B cell (primary cell): ENCODE measurements around the gene STMN1. TPM values are rescaled to one million over a fixed set of nuclear protein-coding genes. Genes with fewer than 3 reads are reported as not detected.

ENCODE experiments used
- ATAC-seq: fragments of 200-7000 bp; cut with Tn5 transposase; one replicate; pipeline ENCODE4 v1.10.0; 2021; ENCODE audit warnings: low read depth, mild to moderate bottlenecking, moderate number of reproducible peaks, moderate library complexity
- CTCF ChIA-PET: fragments of 350-600 bp; sonication (Branson Sonifier 250); formaldehyde crosslinking; loops from one replicate; lab custom pipeline; 2021; ENCODE audit warnings: antibody characterized with exemption, inconsistent platforms; lab: Charles Lee
- POLR2A ChIA-PET: fragments of 350-600 bp; sonication (Branson Sonifier 250); formaldehyde crosslinking; loops from one replicate; lab custom pipeline; 2021; ENCODE audit warnings: antibody characterized with exemption; lab: Charles Lee
- DNase-seq: peaks from one replicate; pipeline ENCODE4 v3.0.0; 2013
- H2AFZ ChIP-seq: 2 replicates; pipeline ENCODE4 v1.6.1; 2012; ENCODE audit warnings: mild to moderate bottlenecking, low read depth, low read length; ENCODE audit not compliant: insufficient read depth, poor library complexity, severe bottlenecking
- H3K27ac ChIP-seq, 2 donors: 1 replicate in 1 of 2; 2 replicates in 1 of 2; pipeline ENCODE4 v1.5.1; 2012 to 2013; ENCODE audit warnings: low read length in 2 of 2, mild to moderate bottlenecking in 2 of 2, moderate library complexity in 1 of 2
- H3K27me3 ChIP-seq, 4 experiments: fragments of 200-600 bp in 1 of 4; sonication (generic) in 1 of 4; replicated peaks in 1 of 4; 1 replicate in 2 of 4; 2 replicates in 2 of 4; pipeline versions ENCODE4 v1.6.1 to v1.7.0; 2013 to 2016; ENCODE audit warnings: low read length in 3 of 4, mild to moderate bottlenecking in 2 of 4, mixed read lengths in 1 of 4, moderate library complexity in 1 of 4; ENCODE audit not compliant: insufficient read depth in 4 of 4, control insufficient read depth in 3 of 4; ENCODE audit errors: control extremely low read depth in 1 of 4
- H3K36me3 ChIP-seq, 2 experiments: replicated peaks in 1 of 2; 1 replicate in 1 of 2; 2 replicates in 1 of 2; pipeline versions ENCODE4 v1.6.1 to v1.7.1; 2013; ENCODE audit warnings: low read length in 1 of 2; ENCODE audit not compliant: insufficient read depth in 2 of 2, control insufficient read depth in 1 of 2; ENCODE audit errors: control extremely low read depth in 1 of 2, extremely low read depth in 1 of 2
- H3K4me1 ChIP-seq, 2 donors: fragments of 200-600 bp in 1 of 2; sonication (generic) in 1 of 2; 1 replicate in 1 of 2; 2 replicates in 1 of 2; pipeline versions ENCODE4 v1.5.1 to v1.6.1; 2013 to 2017; ENCODE audit warnings: low read length in 2 of 2; ENCODE audit not compliant: control insufficient read depth in 2 of 2, insufficient read depth in 2 of 2
- H3K4me2 ChIP-seq: replicated peaks from 2 replicates; pipeline ENCODE3; 2012; ENCODE audit warnings: mild to moderate bottlenecking, low read depth, low read length; ENCODE audit not compliant: poor library complexity, severe bottlenecking
- H3K4me3 ChIP-seq, 5 experiments: fragments of 200-600 bp in 1 of 5; sonication (generic) in 1 of 5; 1 replicate in 3 of 5; 2 replicates in 2 of 5; pipeline versions ENCODE4 v1.5.1 to v1.7.0; 2011 to 2016; ENCODE audit warnings: low read length in 4 of 5, mild to moderate bottlenecking in 4 of 5, low read depth in 2 of 5, control low read depth in 1 of 5, moderate library complexity in 1 of 5; ENCODE audit not compliant: insufficient read depth in 1 of 5; ENCODE audit errors: control extremely low read depth in 1 of 5, extremely low read depth in 1 of 5
- H3K79me2 ChIP-seq: fragments of 200-600 bp; sonication (generic); one replicate; pipeline ENCODE4 v1.6.0; 2016; ENCODE audit warnings: low read length; ENCODE audit not compliant: control insufficient read depth, insufficient read depth
- H3K9ac ChIP-seq: fragments of 200-600 bp; sonication (generic); 2 replicates; pipeline ENCODE4 v1.6.1; 2017; ENCODE audit warnings: mild to moderate bottlenecking, low read length, moderate library complexity
- H3K9me3 ChIP-seq, 3 donors: one replicate each; pipeline versions ENCODE4 v1.6.1 to v1.7.1; 2013; ENCODE audit warnings: low read length in 2 of 3; ENCODE audit not compliant: control insufficient read depth in 2 of 3, insufficient read depth in 1 of 3; ENCODE audit errors: control extremely low read depth in 1 of 3
- H4K20me1 ChIP-seq: 2 replicates; pipeline ENCODE4 v1.6.0; 2012; ENCODE audit warnings: mild to moderate bottlenecking, low read length; ENCODE audit not compliant: insufficient read depth, control insufficient read depth, poor library complexity, severe bottlenecking
- H3K27ac Mint-ChIP-seq: one replicate; pipeline ENCODE4 v1.8.0; 2021; ENCODE audit warnings: mixed read lengths
- H3K27me3 Mint-ChIP-seq: one replicate; pipeline ENCODE4 v1.8.0; 2021; ENCODE audit warnings: mixed read lengths
- H3K4me1 Mint-ChIP-seq: one replicate; pipeline ENCODE4 v1.8.0; 2021; ENCODE audit warnings: mixed read lengths
- H3K4me3 Mint-ChIP-seq: one replicate; pipeline ENCODE4 v1.8.0; 2021; ENCODE audit warnings: mixed read lengths
- H3K9me3 Mint-ChIP-seq: one replicate; pipeline ENCODE4 v1.8.0; 2022; ENCODE audit warnings: mixed read lengths; ENCODE audit not compliant: insufficient read depth
- EZH2 ChIP-seq: IDR thresholded peaks from 2 replicates; pipeline ENCODE4 v1.6.1; 2012; ENCODE audit warnings: borderline replicate concordance, low read depth, mild to moderate bottlenecking, moderate library complexity, low read length; ENCODE audit not compliant: insufficient read depth, poor library complexity, severe bottlenecking
- WGBS: methylation state at CpG from one replicate; pipeline ENCODE4 v1.1.5; 2013; ENCODE audit warnings: missing lambda C conversion rate; ENCODE audit not compliant: insufficient coverage; 5-methylcytosine and 5-hydroxymethylcytosine counted together
- intact Hi-C: fragments of 100-400 bp; cut with micrococcal nuclease; formaldehyde crosslinking; loops from one replicate; pipeline ENCODE4 v1.10.0; 2022
- polyA plus RNA-seq: library from polyadenylated mRNA; depleted of rRNA; stranded (reverse); fragments of >200 nt; gene quantifications from 2 replicates; pipeline ENCODE4 v1.2.3, GENCODE V29; 2012
- total RNA-seq, 2 donors: library from RNA; stranded (reverse); fragments of 120-200 nt in 1 of 2; gene quantifications; 1 replicate in 1 of 2; 2 replicates in 1 of 2; pipeline versions ENCODE4 v1.2.3 to v1.2.4, GENCODE V29; 2013 to 2022
- TF ChIP-seq, protein P1 (sequence below): fragments of 200-600 bp; IDR thresholded peaks from one replicate; pipeline ENCODE4 v1.8.0; 2022; ENCODE audit warnings: antibody characterized with exemption, mild to moderate bottlenecking

STMN1 gene
- total and polyA plus RNA-seq, 2 donors (not counting 1 experiment from before 2014, with no cell fraction given): 9.9 to 48.0 TPM

- Mint-ChIP-seq H3K4me1 (no peaks in the 10 kb centered on the region), H3K9me3 (no peaks in the 10 kb centered on the region), H3K27me3 (no peaks in the 10 kb centered on the region), H3K27ac (no peak overlapping the region), H3K4me3 (no peak overlapping the region)
- no peaks in the 10 kb centered on the region for H3K79me2 ChIP-seq
- H3K9ac ChIP-seq: no peak overlapping the region
- no peak overlapping the region for H3K4me3 ChIP-seq
- H3K4me2 ChIP-seq: no peak overlapping the region
- no peaks in the 10 kb centered on the region for H4K20me1 ChIP-seq
- H3K27ac ChIP-seq: no peak overlapping the region
- no peaks in the 10 kb centered on the region for H3K36me3 ChIP-seq
- ChIA-PET CTCF (interaction anchor here (1.0 kb wide), 1 partner anchor 10 kb away, joined by 3 read pairs; no protein-coding TSS in a partner anchor), POLR2A (no interaction called here)
- no peak overlapping the region for H2AFZ ChIP-seq
- H3K9me3 ChIP-seq: no peaks in the 10 kb centered on the region
- ATAC-seq: no peak
- DNase-seq: no peak
- no peaks in the 10 kb centered on the region for H3K4me1 ChIP-seq
- no CpG with 5 or more reads among the region's 1 CpG for WGBS
- H3K27me3 ChIP-seq: no peaks in the 10 kb centered on the region
- intact Hi-C loops: no loop called here
- TF ChIP-seq EZH2: no peak
- TF ChIP-seq, protein P1, sequence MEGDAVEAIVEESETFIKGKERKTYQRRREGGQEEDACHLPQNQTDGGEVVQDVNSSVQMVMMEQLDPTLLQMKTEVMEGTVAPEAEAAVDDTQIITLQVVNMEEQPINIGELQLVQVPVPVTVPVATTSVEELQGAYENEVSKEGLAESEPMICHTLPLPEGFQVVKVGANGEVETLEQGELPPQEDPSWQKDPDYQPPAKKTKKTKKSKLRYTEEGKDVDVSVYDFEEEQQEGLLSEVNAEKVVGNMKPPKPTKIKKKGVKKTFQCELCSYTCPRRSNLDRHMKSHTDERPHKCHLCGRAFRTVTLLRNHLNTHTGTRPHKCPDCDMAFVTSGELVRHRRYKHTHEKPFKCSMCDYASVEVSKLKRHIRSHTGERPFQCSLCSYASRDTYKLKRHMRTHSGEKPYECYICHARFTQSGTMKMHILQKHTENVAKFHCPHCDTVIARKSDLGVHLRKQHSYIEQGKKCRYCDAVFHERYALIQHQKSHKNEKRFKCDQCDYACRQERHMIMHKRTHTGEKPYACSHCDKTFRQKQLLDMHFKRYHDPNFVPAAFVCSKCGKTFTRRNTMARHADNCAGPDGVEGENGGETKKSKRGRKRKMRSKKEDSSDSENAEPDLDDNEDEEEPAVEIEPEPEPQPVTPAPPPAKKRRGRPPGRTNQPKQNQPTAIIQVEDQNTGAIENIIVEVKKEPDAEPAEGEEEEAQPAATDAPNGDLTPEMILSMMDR: no peak
These were observed 20.6 kb downstream of the STMN1 start for GRCh38 chr1:25885602-25886001.

- Histone ChIP-seq H3K9me3 (no peaks in the 10 kb centered on the region), H3K36me3 (no peaks in the 10 kb centered on the region), H3K4me3 (no peak overlapping the region), H4K20me1 (no peaks in the 10 kb centered on the region), H3K4me1 (peaks cover 0 to under 1% of the 10 kb centered on the region in 2 donors), H3K9ac (no peak overlapping the region), H2AFZ (no peak overlapping the region), H3K79me2 (no peaks in the 10 kb centered on the region), H3K27ac (no peak overlapping the region), H3K4me2 (no peak overlapping the region), H3K27me3 (no peaks in the 10 kb centered on the region)
- WGBS: 97% methylated on average over 10 of the region's 11 CpGs
- ChIA-PET CTCF (interaction anchor here (0.5 kb wide), 1 partner anchor 15 kb away, joined by 3 read pairs; no protein-coding TSS in a partner anchor), POLR2A (no interaction called here)
- DNase-seq (no peak), ATAC-seq (no peak)
- Mint-ChIP-seq H3K27me3 (no peaks in the 10 kb centered on the region), H3K27ac (no peak overlapping the region), H3K4me3 (no peak overlapping the region), H3K9me3 (no peaks in the 10 kb centered on the region), H3K4me1 (no peaks in the 10 kb centered on the region)
- TF ChIP-seq, protein P1: no peak
- intact Hi-C loops: no loop called here
These were observed 25.0 kb downstream of the STMN1 start for GRCh38 chr1:25881266-25881665.
